Measurements from ENCODE around the gene CCDC154. TPM values are rescaled to one million over a fixed set of nuclear protein-coding genes. Genes with fewer than 3 reads are reported as not detected.

The CCDC154 gene
- total RNA-seq, 4 donors from 2014 or later = 0.34 to 3.5 (median 0.39) TPM; not detected in 1

DNA sequence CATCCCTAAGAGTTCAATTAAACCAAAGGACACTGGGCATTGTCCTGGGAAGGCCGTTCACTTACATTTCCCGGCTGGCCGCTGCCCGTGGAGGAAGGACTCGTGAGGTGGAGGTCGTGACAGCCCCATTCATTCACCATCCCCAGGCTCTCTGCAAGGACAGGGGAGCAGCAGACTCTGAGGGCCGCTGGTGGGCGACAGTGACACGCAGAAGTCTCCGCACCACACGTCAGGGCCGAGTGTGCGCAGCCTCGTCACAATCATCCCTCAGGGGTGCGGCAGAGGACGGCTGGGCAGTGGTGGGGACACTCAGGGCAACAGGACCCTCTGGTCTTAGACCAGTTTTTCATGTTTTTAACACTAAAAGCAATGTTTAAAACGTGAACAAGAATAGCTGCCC is 51.5 kb downstream of the CCDC154 start:
- no peak overlapping the region for H3K27ac ChIP-seq
- no peaks in the 10 kb centered on the region for H3K27me3 ChIP-seq
- peaks cover 91% of the 10 kb centered on the region for H3K36me3 ChIP-seq
- no peak for DNase-seq (ENCODE audit: low spot score in 2 of 2)
- H3K4me3 ChIP-seq = no peak overlapping the region
- WGBS = 95% methylated on average over 17 of the region's 17 CpGs
- H3K4me1 ChIP-seq = no peaks in the 10 kb centered on the region
- H3K9me3 ChIP-seq = no peaks in the 10 kb centered on the region
- TF ChIP-seq, protein P1, sequence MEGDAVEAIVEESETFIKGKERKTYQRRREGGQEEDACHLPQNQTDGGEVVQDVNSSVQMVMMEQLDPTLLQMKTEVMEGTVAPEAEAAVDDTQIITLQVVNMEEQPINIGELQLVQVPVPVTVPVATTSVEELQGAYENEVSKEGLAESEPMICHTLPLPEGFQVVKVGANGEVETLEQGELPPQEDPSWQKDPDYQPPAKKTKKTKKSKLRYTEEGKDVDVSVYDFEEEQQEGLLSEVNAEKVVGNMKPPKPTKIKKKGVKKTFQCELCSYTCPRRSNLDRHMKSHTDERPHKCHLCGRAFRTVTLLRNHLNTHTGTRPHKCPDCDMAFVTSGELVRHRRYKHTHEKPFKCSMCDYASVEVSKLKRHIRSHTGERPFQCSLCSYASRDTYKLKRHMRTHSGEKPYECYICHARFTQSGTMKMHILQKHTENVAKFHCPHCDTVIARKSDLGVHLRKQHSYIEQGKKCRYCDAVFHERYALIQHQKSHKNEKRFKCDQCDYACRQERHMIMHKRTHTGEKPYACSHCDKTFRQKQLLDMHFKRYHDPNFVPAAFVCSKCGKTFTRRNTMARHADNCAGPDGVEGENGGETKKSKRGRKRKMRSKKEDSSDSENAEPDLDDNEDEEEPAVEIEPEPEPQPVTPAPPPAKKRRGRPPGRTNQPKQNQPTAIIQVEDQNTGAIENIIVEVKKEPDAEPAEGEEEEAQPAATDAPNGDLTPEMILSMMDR (IDR thresholded peaks at IDR 0.05) = no peak
- TF ChIP-seq POLR2AphosphoS5 (IDR thresholded peaks at IDR 0.05) (no peak), EP300 (IDR thresholded peaks at IDR 0.05) (no peak), POLR2A (IDR thresholded peaks at IDR 0.05) (no peak)

DNA sequence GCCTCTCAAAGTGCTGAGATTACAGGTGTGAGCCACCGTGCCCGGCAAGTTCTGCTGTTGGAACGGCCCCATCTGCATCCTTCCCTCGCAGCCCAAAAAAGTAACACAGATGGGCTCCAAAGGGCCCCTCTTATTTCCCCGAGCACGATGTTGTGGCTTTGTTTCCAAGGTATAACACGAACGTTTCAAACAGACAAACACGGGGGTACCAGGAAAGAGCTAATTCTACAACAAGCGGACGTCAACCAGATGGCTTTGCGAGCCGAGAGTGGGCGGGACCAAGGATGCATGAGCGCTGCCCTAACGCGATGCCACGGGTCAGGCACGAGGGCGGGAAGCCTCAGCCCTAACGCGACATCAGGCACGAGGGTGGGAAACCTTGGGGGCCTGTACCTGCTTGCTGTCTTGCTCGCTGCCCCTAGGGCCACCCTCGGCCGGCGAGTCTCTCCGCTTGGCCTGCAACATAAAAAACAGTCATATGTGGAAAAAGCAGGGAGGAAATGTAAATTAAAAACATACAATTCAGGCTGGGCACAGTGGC is 54.0 kb downstream of the CCDC154 start:
- DNase-seq (ENCODE audit: low spot score in 2 of 2) = no peak
- TF ChIP-seq, protein P1 (IDR thresholded peaks at IDR 0.05) = no peak
- TF ChIP-seq POLR2AphosphoS5 (IDR thresholded peaks at IDR 0.05) = no peak
- no peak for TF ChIP-seq POLR2A (IDR thresholded peaks at IDR 0.05)
- no peak for TF ChIP-seq EP300 (IDR thresholded peaks at IDR 0.05)
- Histone ChIP-seq H3K9me3 (no peaks in the 10 kb centered on the region), H3K4me3 (no peak overlapping the region), H3K4me1 (no peaks in the 10 kb centered on the region), H3K36me3 (peaks cover 86% of the 10 kb centered on the region), H3K27me3 (no peaks in the 10 kb centered on the region), H3K27ac (no peak overlapping the region)
- WGBS = 84% methylated on average over 28 of the region's 28 CpGs

DNA sequence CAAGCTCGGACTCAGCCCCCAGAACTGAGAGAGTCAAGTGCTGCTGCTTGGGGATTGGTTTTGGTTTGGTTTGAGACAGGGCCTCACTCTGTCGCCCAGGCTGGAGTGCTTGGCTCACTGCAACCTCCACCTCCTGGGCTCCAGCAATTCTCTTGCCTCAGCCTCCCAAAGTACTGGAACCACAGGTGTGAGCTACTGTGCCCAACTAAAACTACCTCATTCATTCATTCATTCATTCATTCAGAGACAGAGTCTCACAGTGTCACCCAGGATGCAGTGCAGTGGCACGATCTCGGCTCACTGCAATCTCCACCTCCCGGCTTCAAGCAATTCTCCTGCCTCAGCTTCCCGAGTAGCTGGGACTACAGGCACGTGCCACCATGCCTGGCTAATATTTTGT is 54.6 kb downstream of the CCDC154 start:
- TF ChIP-seq POLR2AphosphoS5 (IDR thresholded peaks at IDR 0.05) (no peak), EP300 (IDR thresholded peaks at IDR 0.05) (no peak), POLR2A (IDR thresholded peaks at IDR 0.05) (no peak)
- TF ChIP-seq, protein P1 (IDR thresholded peaks at IDR 0.05) = no peak
- Histone ChIP-seq H3K4me3 (no peak overlapping the region), H3K4me1 (no peaks in the 10 kb centered on the region), H3K36me3 (peaks cover 86% of the 10 kb centered on the region), H3K27me3 (no peaks in the 10 kb centered on the region), H3K27ac (no peak overlapping the region), H3K9me3 (no peaks in the 10 kb centered on the region)
- 98% methylated on average over 7 of the region's 7 CpGs for WGBS
- DNase-seq (ENCODE audit: low spot score in 2 of 2) = no peak

DNA sequence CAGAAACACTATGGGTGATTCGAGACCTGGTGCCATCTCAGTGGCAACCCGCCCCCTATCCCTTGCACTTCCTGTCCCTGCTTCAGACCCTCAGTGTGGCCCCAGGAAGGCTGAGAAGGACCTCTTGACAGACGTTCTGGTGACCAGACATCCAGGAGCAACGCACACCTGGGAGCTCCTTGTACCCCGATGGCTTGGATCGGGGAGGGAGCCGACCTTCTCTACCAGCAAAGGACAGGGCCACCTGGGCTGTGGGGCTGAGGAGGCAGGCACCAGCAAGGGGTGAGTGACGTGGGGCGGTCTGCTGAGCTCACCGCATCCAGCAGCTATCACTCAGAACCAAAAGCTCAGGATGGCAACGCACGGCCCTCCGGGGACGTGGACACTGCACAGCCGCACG is 57.0 kb downstream of the CCDC154 start:
- 93% methylated on average over 6 of the region's 16 CpGs for WGBS
- Histone ChIP-seq H3K27me3 (no peaks in the 10 kb centered on the region), H3K27ac (no peak overlapping the region), H3K9me3 (no peaks in the 10 kb centered on the region), H3K4me3 (no peak overlapping the region), H3K36me3 (peaks cover 84% of the 10 kb centered on the region), H3K4me1 (no peaks in the 10 kb centered on the region)
- TF ChIP-seq POLR2A (IDR thresholded peaks at IDR 0.05) (no peak), EP300 (IDR thresholded peaks at IDR 0.05) (no peak), POLR2AphosphoS5 (IDR thresholded peaks at IDR 0.05) (no peak)
- TF ChIP-seq, protein P1 (IDR thresholded peaks at IDR 0.05) = no peak
- no peak for DNase-seq (ENCODE audit: low spot score in 2 of 2)

DNA sequence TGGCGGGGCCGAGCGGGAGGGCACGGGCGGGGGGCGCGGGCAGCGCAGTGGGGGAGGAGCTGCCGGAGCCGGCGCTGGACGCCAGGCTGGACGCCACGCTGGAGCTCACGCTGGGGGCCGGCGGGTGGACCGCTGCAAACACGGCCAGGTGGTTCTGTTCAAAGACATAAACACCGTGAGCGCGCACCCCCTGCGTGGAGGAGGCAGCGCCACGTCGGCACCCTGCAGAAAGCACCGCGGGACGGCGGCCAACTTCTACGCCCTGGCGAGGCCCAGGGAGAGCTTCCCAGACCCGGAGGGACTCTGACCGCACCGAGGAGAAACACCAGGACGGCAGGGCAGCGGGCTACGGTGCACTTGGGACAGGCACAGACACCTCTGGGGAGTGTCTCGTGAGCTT is 59.1 kb downstream of the CCDC154 start:
- DNase-seq (ENCODE audit: low spot score in 2 of 2) = no peak
- TF ChIP-seq POLR2A (IDR thresholded peaks at IDR 0.05) (no peak), POLR2AphosphoS5 (IDR thresholded peaks at IDR 0.05) (no peak), EP300 (IDR thresholded peaks at IDR 0.05) (no peak)
- TF ChIP-seq, protein P1 (IDR thresholded peaks at IDR 0.05) = no peak
- Histone ChIP-seq H3K36me3 (peaks cover 77% of the 10 kb centered on the region), H3K4me3 (no peak overlapping the region), H3K27me3 (no peaks in the 10 kb centered on the region), H3K27ac (no peak overlapping the region), H3K4me1 (no peaks in the 10 kb centered on the region), H3K9me3 (no peaks in the 10 kb centered on the region)
- 95% methylated on average over 28 of the region's 39 CpGs for WGBS

Other genes starting within 250 kb of the CCDC154 start
- gene TPSG1, start 219.3 kb downstream of the CCDC154 start, total RNA-seq = 1 to 10 TPM in 1 of 4 donors, not detected in 3; 1.6 TPM
- 10 to 100 TPM; 13.0 to 36.9 (median 22.5) TPM for gene TPSB2, start 214.4 kb downstream of the CCDC154 start, total RNA-seq
- 10 to 100 TPM in 3 of 4 donors, 1 to 10 TPM in 1; 6.0 to 36.8 (median 16.5) TPM for gene TPSAB1, start 203.9 kb downstream of the CCDC154 start, total RNA-seq
- 10 to 100 TPM in 1 of 4 donors, under 1 TPM in 2, not detected in 1; 0.38 to 11.6 (median 0.83) TPM for gene TPSD1, start 188.5 kb downstream of the CCDC154 start, total RNA-seq
- gene UBE2I, start 134.9 kb downstream of the CCDC154 start, total RNA-seq = 100 to 1,000 TPM in 3 of 4 donors, 10 to 100 TPM in 1; 72.0 to 165 (median 107) TPM
- 1 to 10 TPM in 3 of 4 donors, under 1 TPM in 1; 0.87 to 6.2 (median 2.5) TPM for gene BAIAP3, start 110.9 kb downstream of the CCDC154 start, total RNA-seq
- 10 to 100 TPM; 48.5 to 70.2 (median 62.1) TPM for gene TSR3, start 92.7 kb downstream of the CCDC154 start, total RNA-seq
- 10 to 100 TPM; 53.7 to 84.0 (median 69.5) TPM for gene GNPTG, start 92.6 kb downstream of the CCDC154 start, total RNA-seq
- 10 to 100 TPM; 13.0 to 81.0 (median 33.4) TPM for gene UNKL, start 29.9 kb downstream of the CCDC154 start, total RNA-seq
- gene UQCC4, start 23.8 kb downstream of the CCDC154 start, total RNA-seq = 10 to 100 TPM; 13.1 to 41.0 (median 29.3) TPM
- gene PERCC1, start 13.5 kb downstream of the CCDC154 start, total RNA-seq = 1 to 10 TPM in 1 of 4 donors, not detected in 3; 1.3 TPM
- 100 to 1,000 TPM in 2 of 4 donors, 10 to 100 TPM in 2; 61.1 to 134 (median 100) TPM for gene CLCN7, start 30.5 kb upstream of the CCDC154 start, total RNA-seq
- gene PTX4, start 44.4 kb upstream of the CCDC154 start, total RNA-seq = not detected
- gene TELO2, start 48.8 kb upstream of the CCDC154 start, total RNA-seq = 10 to 100 TPM; 28.1 to 86.1 (median 35.2) TPM
- gene TMEM204, start 89.1 kb upstream of the CCDC154 start, total RNA-seq = 10 to 100 TPM in 3 of 4 donors, 1 to 10 TPM in 1; 7.6 to 26.6 (median 18.8) TPM
- gene IFT140, start 167.5 kb upstream of the CCDC154 start, total RNA-seq = 10 to 100 TPM; 13.8 to 38.4 (median 17.0) TPM
- gene CRAMP1, start 167.8 kb upstream of the CCDC154 start, total RNA-seq = 10 to 100 TPM; 15.7 to 39.3 (median 26.1) TPM
- gene JPT2, start 233.7 kb upstream of the CCDC154 start, total RNA-seq = 10 to 100 TPM; 22.6 to 59.2 (median 35.0) TPM

Data from suprapubic skin (tissue), 4 donors.